Karpas-422 (cell line): ENCODE measurements around the gene STK17A. TPM values are rescaled to one million over a fixed set of nuclear protein-coding genes. Genes with fewer than 3 reads are reported as not detected.

Experiments used
- DNase-seq: peaks from one replicate; pipeline ENCODE4 v3.0.0-alpha.2; 2015
- H2AFZ ChIP-seq: fragments of 200-600 bp; sonication (generic); 2 replicates; pipeline ENCODE4 v1.6.1; 2014; ENCODE audit warnings: antibody characterized with exemption, low read length, mixed read lengths
- H3K27ac ChIP-seq: fragments of 200-600 bp; sonication (generic); 2 replicates; pipeline ENCODE4 v1.5.1; 2014; ENCODE audit warnings: mild to moderate bottlenecking, low read length, moderate library complexity
- H3K27me3 ChIP-seq: fragments of 200-600 bp; sonication (generic); 2 replicates; pipeline ENCODE4 v1.6.1; 2014; ENCODE audit warnings: low read length, mixed read lengths
- H3K36me3 ChIP-seq: fragments of 200-600 bp; sonication (generic); 2 replicates; pipeline ENCODE4 v1.6.1; 2014; ENCODE audit warnings: low read length, mixed read lengths; ENCODE audit not compliant: insufficient read depth
- H3K4me1 ChIP-seq: fragments of 200-600 bp; sonication (generic); 2 replicates; pipeline ENCODE4 v1.6.1; 2014; ENCODE audit warnings: mild to moderate bottlenecking, low read length, mixed read lengths
- H3K4me2 ChIP-seq: fragments of 200-600 bp; sonication (generic); 2 replicates; pipeline ENCODE4 v1.6.1; 2014; ENCODE audit warnings: low read length, low read depth, mild to moderate bottlenecking; ENCODE audit not compliant: poor library complexity, severe bottlenecking
- H3K4me3 ChIP-seq: fragments of 200-600 bp; sonication (generic); 2 replicates; pipeline ENCODE4 v1.5.1; 2014; ENCODE audit warnings: mild to moderate bottlenecking, antibody characterized with exemption, low read length, mixed read lengths
- H3K79me2 ChIP-seq: fragments of 200-600 bp; sonication (generic); 2 replicates; pipeline ENCODE4 v1.6.1; 2014; ENCODE audit warnings: mild to moderate bottlenecking, low read length, mixed read lengths
- H3K9ac ChIP-seq: fragments of 200-600 bp; sonication (generic); 2 replicates; pipeline ENCODE4 v1.6.0; 2014; ENCODE audit warnings: low read length
- H3K9me2 ChIP-seq: fragments of 200-600 bp; sonication (generic), shearing (Covaris generic); replicated peaks from 2 replicates; pipeline ENCODE4 v1.6.0; 2014; ENCODE audit warnings: mild to moderate bottlenecking, low read length, moderate library complexity; ENCODE audit not compliant: insufficient read depth
- H3K9me3 ChIP-seq: fragments of 300-700, 200-600 bp; sonication (generic); 2 replicates; pipeline ENCODE4 v1.6.1; 2014; ENCODE audit warnings: low read length, mixed read lengths
- H4K20me1 ChIP-seq: fragments of 200-600 bp; sonication (generic); 2 replicates; pipeline ENCODE4 v1.6.1; 2014; ENCODE audit warnings: mild to moderate bottlenecking, antibody characterized with exemption, low read length, low read depth; ENCODE audit not compliant: insufficient read depth
- total RNA-seq: library from RNA; depleted of rRNA; stranded (reverse); fragments of >200 nt; shearing (Covaris generic); gene quantifications from 2 replicates; pipeline ENCODE4 v1.2.3, GENCODE V29; 2014; ENCODE audit warnings: low replicate concordance

STK17A gene
- total RNA-seq, 1 experiment from 2014 or later, result 8.2 TPM

- no peak overlapping the region for H2AFZ ChIP-seq
- peak overlapping the region; percentile 98; the same call in 1 of the 2 replicates for H3K27ac ChIP-seq
- H3K36me3 ChIP-seq, result peaks cover 6% of the 10 kb centered on the region; the same call in 1 of the 2 replicates
- H3K4me3 ChIP-seq, result no peak overlapping the region
- H3K27me3 ChIP-seq, result no peaks in the 10 kb centered on the region
- H3K9me3 ChIP-seq, result no peaks in the 10 kb centered on the region
- peaks cover 52% of the 10 kb centered on the region for H3K4me1 ChIP-seq
- no peak overlapping the region for H3K9ac ChIP-seq
- peaks cover 14% of the 10 kb centered on the region for H3K79me2 ChIP-seq
- H3K4me2 ChIP-seq, result no peak overlapping the region
- H3K9me2 ChIP-seq, result no peaks in the 10 kb centered on the region
- DNase-seq, result no peak
- no peaks in the 10 kb centered on the region for H4K20me1 ChIP-seq
These were observed 62.9 kb downstream of the STK17A start for GRCh38 chr7:43645699-43646226.

DNA sequence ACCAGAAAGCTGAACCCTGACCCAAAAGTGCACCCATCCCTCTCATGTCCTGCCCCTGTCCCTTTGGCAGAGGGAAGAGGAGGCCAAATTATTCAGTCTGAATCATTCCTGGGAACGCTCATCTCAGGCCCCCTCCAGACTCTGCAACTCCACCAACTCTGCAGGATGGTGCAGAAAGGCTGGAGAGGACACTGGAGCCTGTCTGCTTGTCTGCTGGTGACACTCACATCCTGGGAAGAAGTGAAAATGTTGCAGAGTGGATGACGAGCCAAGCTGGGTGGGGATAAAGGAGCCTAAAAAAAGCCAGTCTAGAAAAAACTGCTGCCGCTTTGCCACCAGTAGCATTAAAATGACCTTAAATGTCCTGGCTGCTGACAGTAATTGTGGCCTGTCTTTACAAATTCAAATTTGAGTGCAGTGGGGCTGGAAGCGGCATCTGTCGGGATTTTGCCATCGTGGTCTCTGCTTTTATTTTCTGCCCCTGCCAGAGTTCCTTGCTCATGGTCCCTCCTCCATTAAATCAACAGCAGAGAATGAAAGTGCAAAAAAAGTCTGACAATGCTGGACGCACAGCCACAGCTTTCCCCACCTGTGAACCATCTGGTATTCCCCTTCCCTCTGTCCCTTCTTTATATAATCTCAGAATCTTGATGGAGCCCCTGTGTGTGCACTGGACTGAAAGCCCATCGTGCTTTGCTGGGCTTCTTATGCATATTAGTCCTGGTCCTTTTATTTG, 63.9 kb downstream of the STK17A start:
- Histone ChIP-seq H2AFZ (no peak overlapping the region), H3K27me3 (no peaks in the 10 kb centered on the region), H4K20me1 (no peaks in the 10 kb centered on the region), H3K4me3 (no peak overlapping the region), H3K4me1 (peaks cover 62% of the 10 kb centered on the region), H3K9me3 (no peaks in the 10 kb centered on the region), H3K27ac (peak overlapping the region; percentile 98), H3K9ac (peak overlapping the region; percentile 77), H3K4me2 (peak overlapping the region; percentile 94), H3K36me3 (peaks cover 2% of the 10 kb centered on the region; the same call in 1 of the 2 replicates), H3K79me2 (peaks cover 16% of the 10 kb centered on the region), H3K9me2 (no peaks in the 10 kb centered on the region)
- DNase-seq, result no peak

- no peak overlapping the region; the same call in 1 of the 2 replicates for H3K4me3 ChIP-seq
- H3K79me2 ChIP-seq, result peaks cover 21% of the 10 kb centered on the region
- H3K27ac ChIP-seq, result peak overlapping the region; percentile 98
- H3K9ac ChIP-seq, result peak overlapping the region; percentile 77
- H3K27me3 ChIP-seq, result no peaks in the 10 kb centered on the region
- H3K4me1 ChIP-seq, result peaks cover 67% of the 10 kb centered on the region
- H2AFZ ChIP-seq, result no peak overlapping the region
- no peaks in the 10 kb centered on the region for H4K20me1 ChIP-seq
- peak overlapping the region; percentile 94 for H3K4me2 ChIP-seq
- no peak for DNase-seq
- H3K9me3 ChIP-seq, result no peaks in the 10 kb centered on the region
- peaks cover 2% of the 10 kb centered on the region; the same call in 1 of the 2 replicates for H3K36me3 ChIP-seq
- H3K9me2 ChIP-seq, result no peaks in the 10 kb centered on the region
These were observed 64.4 kb downstream of the STK17A start for GRCh38 chr7:43647339-43647672.

- Histone ChIP-seq H3K27ac (peak overlapping the region; percentile 98), H3K79me2 (peaks cover 25% of the 10 kb centered on the region), H3K4me1 (peaks cover 71% of the 10 kb centered on the region), H3K9me2 (no peaks in the 10 kb centered on the region), H3K9ac (peak overlapping the region; percentile 77), H4K20me1 (no peaks in the 10 kb centered on the region), H3K4me3 (peak overlapping the region; percentile 18; the same call in 1 of the 2 replicates), H3K36me3 (peaks cover 2% of the 10 kb centered on the region; the same call in 1 of the 2 replicates), H2AFZ (no peak overlapping the region), H3K27me3 (no peaks in the 10 kb centered on the region), H3K4me2 (peak overlapping the region; percentile 94), H3K9me3 (no peaks in the 10 kb centered on the region)
- DNase-seq, result peak; percentile 50
These were observed 65.0 kb downstream of the STK17A start for GRCh38 chr7:43647673-43648472.

- H3K9me2 ChIP-seq, result no peaks in the 10 kb centered on the region
- peak overlapping the region; percentile 98 for H3K27ac ChIP-seq
- no peaks in the 10 kb centered on the region for H3K9me3 ChIP-seq
- H3K36me3 ChIP-seq, result peaks cover 2% of the 10 kb centered on the region; the same call in 1 of the 2 replicates
- peaks cover 31% of the 10 kb centered on the region for H3K79me2 ChIP-seq
- peak overlapping the region; percentile 94 for H3K4me2 ChIP-seq
- DNase-seq, result peak; percentile 74
- no peak overlapping the region for H2AFZ ChIP-seq
- H3K9ac ChIP-seq, result peak overlapping the region; percentile 77
- peaks cover 71% of the 10 kb centered on the region for H3K4me1 ChIP-seq
- no peaks in the 10 kb centered on the region for H3K27me3 ChIP-seq
- H4K20me1 ChIP-seq, result no peaks in the 10 kb centered on the region
- H3K4me3 ChIP-seq, result peak overlapping the region; percentile 70
These were observed 65.8 kb downstream of the STK17A start for GRCh38 chr7:43648473-43649406.

DNA sequence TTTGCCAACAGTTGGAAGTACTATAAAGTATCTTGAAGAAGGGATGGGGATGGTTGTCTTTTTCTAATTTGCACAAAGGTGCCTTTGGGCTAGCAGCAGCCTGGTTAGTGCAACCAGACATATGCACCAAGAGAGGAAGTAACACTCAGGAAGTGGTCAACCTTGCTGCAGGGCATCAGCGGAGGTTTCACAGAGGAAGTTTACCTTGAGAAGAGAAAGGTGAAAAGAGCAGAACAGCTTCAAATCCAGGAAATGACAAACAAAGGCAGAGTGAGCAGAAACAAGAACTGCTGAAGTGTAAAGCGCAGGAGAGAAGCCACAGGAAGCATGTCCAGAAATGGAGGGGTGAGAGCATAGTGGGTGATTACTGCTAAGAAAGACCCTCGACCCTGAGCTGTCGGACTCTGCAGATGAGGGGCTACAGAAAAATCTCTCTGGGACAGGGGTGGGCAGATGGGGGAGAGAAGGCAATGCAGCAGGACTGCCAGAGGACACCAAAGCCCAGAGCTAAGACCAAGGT, 66.9 kb downstream of the STK17A start:
- no peaks in the 10 kb centered on the region for H4K20me1 ChIP-seq
- H3K4me2 ChIP-seq, result peak overlapping the region; percentile 94
- peaks cover 2% of the 10 kb centered on the region; the same call in 1 of the 2 replicates for H3K36me3 ChIP-seq
- H3K4me1 ChIP-seq, result peaks cover 73% of the 10 kb centered on the region
- no peaks in the 10 kb centered on the region for H3K9me2 ChIP-seq
- DNase-seq, result peak; percentile 95
- peak overlapping the region; percentile 70 for H3K4me3 ChIP-seq
- no peaks in the 10 kb centered on the region for H3K27me3 ChIP-seq
- H3K79me2 ChIP-seq, result peaks cover 42% of the 10 kb centered on the region
- no peaks in the 10 kb centered on the region for H3K9me3 ChIP-seq
- H3K9ac ChIP-seq, result peak overlapping the region; percentile 77
- peak overlapping the region; percentile 98 for H3K27ac ChIP-seq
- H2AFZ ChIP-seq, result no peak overlapping the region

GRCh38 chr7:43650457-43651052, 67.6 kb downstream of the STK17A start:
- DNase-seq, result peak; percentile 59

More at GRCh38 chr7:43650457-43651052, 67.6 kb downstream of the STK17A start:
- H3K27me3 ChIP-seq, result no peaks in the 10 kb centered on the region
- H2AFZ ChIP-seq, result no peak overlapping the region
- peak overlapping the region; percentile 98 for H3K27ac ChIP-seq
- peaks cover 73% of the 10 kb centered on the region for H3K4me1 ChIP-seq
- H3K4me3 ChIP-seq, result peak overlapping the region; percentile 70
- H3K36me3 ChIP-seq, result peaks cover 2% of the 10 kb centered on the region; the same call in 1 of the 2 replicates
- peak overlapping the region; percentile 77 for H3K9ac ChIP-seq
- H4K20me1 ChIP-seq, result no peaks in the 10 kb centered on the region
- no peaks in the 10 kb centered on the region for H3K9me2 ChIP-seq
- H3K79me2 ChIP-seq, result peaks cover 45% of the 10 kb centered on the region
- no peaks in the 10 kb centered on the region for H3K9me3 ChIP-seq
- H3K4me2 ChIP-seq, result peak overlapping the region; percentile 94
